BE2C (cell line): Measurements from ENCODE around the gene KIF19.

Experiments used
- DNase-seq: peaks from one replicate; pipeline ENCODE4 v3.0.0-alpha.2; 2020
- H3K27me3 ChIP-seq: fragments of 250-450 bp; sonication (Bioruptor Pico); 2 replicates; pipeline ENCODE4 v1.5.1; 2020; ENCODE audit warnings: mild to moderate bottlenecking
- H3K36me3 ChIP-seq: fragments of 250-450 bp; sonication (Bioruptor Pico); 2 replicates; pipeline ENCODE4 v1.5.1; 2020; ENCODE audit warnings: mild to moderate bottlenecking
- H3K4me1 ChIP-seq: fragments of 250-450 bp; sonication (Bioruptor Pico); 2 replicates; pipeline ENCODE4 v1.5.1; 2020
- H3K4me3 ChIP-seq: 2 replicates; pipeline ENCODE4 v1.5.1; 2011; ENCODE audit warnings: low read depth, low read length
- H3K9me3 ChIP-seq: fragments of 250-450 bp; sonication (Bioruptor Pico); 2 replicates; pipeline ENCODE4 v1.5.1; 2020
- TF ChIP-seq, protein P1 (sequence below): IDR thresholded peaks from 2 replicates; pipeline ENCODE4 v1.5.1; 2012; ENCODE audit warnings: mild to moderate bottlenecking, low read depth, low read length

KIF19 gene

DNA sequence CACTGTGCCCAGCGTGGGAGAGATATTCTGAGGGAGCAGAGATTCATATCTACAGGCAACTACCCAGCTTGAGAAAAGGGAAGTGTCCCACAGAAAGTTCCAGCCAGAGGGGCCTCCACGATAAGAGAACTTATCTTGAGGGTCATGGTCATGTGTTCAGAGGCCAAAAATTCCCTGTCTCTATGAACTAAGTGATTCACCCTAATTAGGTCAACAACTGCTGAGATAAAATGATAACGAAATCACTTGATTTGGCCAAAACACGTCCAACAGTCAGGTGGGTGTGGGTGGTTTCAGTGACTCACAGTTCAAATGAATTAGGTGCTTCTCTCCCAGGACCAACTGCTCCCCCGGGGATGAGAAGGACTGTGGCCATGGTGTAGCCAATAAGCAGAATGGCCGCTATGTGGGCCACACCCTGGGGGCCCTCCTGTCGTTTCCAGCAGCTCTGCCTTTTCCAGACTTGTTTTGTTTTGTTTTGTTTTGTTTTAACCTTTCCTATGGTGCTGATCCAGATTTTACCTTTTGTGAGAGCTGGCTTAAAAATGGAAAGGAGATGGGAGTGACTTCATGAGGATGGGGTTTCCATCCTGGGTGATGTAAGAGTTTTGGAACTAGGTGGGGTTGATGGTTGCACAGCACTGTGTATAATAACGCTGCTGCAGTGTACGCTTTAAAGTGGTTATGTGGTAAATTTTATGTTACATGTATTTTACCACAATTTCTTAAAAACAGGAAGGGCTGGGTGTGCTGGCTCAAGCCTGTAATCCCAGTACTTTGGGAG is 43.2 kb upstream of the KIF19 start:
- TF ChIP-seq, protein P1, sequence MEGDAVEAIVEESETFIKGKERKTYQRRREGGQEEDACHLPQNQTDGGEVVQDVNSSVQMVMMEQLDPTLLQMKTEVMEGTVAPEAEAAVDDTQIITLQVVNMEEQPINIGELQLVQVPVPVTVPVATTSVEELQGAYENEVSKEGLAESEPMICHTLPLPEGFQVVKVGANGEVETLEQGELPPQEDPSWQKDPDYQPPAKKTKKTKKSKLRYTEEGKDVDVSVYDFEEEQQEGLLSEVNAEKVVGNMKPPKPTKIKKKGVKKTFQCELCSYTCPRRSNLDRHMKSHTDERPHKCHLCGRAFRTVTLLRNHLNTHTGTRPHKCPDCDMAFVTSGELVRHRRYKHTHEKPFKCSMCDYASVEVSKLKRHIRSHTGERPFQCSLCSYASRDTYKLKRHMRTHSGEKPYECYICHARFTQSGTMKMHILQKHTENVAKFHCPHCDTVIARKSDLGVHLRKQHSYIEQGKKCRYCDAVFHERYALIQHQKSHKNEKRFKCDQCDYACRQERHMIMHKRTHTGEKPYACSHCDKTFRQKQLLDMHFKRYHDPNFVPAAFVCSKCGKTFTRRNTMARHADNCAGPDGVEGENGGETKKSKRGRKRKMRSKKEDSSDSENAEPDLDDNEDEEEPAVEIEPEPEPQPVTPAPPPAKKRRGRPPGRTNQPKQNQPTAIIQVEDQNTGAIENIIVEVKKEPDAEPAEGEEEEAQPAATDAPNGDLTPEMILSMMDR: no peak
- Histone ChIP-seq H3K27me3 (no peaks in the 10 kb centered on the region; the same call in 1 of the 2 replicates), H3K36me3 (no peaks in the 10 kb centered on the region), H3K9me3 (no peaks in the 10 kb centered on the region), H3K4me1 (no peaks in the 10 kb centered on the region), H3K4me3 (no peak overlapping the region)
- no peak for DNase-seq

DNA sequence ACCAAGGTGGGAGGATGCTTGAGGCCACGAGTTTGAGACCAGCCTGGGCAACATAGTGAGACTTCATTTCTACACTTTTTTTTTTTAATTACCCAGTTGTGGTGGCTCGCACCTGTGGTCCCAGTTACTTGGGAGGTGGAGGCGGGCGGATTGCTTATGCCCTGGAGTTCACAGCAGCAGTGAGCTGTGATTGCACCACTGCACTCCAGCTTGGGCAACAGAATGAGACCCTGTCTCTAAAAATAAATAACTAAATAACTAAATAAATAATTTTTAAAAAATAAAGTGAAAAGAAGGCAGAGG is 42.7 kb upstream of the KIF19 start:
- DNase-seq: no peak
- Histone ChIP-seq H3K9me3 (no peaks in the 10 kb centered on the region), H3K36me3 (no peaks in the 10 kb centered on the region), H3K4me1 (no peaks in the 10 kb centered on the region), H3K4me3 (no peak overlapping the region), H3K27me3 (no peaks in the 10 kb centered on the region; the same call in 1 of the 2 replicates)
- TF ChIP-seq, protein P1: no peak

DNA sequence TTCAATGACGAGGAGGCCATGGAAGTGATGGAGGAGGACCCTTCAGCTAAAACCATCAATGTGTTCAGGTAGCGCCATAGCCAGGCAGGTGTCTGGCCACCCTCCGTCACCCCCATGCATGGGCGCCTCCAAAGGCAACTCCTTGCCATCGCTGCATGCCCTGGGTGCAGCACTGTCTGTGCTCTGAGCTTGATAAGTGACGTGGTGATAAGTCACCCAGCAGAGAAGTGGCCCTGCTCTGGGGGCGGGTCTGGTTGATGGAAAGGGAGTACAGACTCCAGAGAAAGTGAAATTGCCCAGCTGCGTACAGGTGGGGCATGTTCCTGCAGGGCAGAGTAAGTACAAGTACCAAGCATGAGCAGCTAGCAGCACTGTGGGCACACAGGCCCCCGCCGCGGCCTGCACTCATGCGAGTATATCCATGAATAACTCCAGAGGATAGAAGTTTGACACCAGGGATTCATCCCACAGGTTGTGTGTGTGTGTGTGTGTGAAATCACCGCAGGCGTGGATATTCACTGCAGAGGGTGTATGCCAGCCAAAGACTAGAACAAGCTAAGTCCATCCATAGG is 38.9 kb upstream of the KIF19 start:
- TF ChIP-seq, protein P1: no peak
- Histone ChIP-seq H3K4me3 (no peak overlapping the region), H3K4me1 (no peaks in the 10 kb centered on the region), H3K9me3 (no peaks in the 10 kb centered on the region), H3K36me3 (no peaks in the 10 kb centered on the region), H3K27me3 (no peaks in the 10 kb centered on the region; the same call in 1 of the 2 replicates)
- no peak for DNase-seq

DNA sequence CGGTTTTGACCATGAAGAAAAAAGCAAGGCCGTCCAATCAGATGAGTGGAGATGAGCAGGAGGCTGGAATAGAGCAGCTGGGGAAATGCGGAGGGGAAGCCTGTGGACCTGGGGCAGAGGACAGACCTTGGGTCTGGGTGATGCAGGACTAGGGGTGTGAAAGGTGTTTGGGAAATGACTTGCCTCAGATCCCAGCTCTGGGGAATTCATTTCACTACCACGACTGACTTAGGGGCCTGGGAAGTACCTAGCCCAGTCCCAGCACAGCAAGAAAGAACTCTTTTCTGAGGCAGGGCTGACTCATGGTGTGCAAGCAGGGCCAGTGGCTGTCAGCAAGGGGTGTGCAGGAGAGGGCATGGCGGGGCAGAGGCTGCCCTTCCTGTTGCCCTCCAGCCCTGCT is 37.2 kb upstream of the KIF19 start:
- no peaks in the 10 kb centered on the region for H3K36me3 ChIP-seq
- H3K9me3 ChIP-seq: no peaks in the 10 kb centered on the region
- H3K4me3 ChIP-seq: no peak overlapping the region
- TF ChIP-seq, protein P1: no peak
- no peaks in the 10 kb centered on the region; the same call in 1 of the 2 replicates for H3K27me3 ChIP-seq
- no peaks in the 10 kb centered on the region for H3K4me1 ChIP-seq
- no peak for DNase-seq

DNA sequence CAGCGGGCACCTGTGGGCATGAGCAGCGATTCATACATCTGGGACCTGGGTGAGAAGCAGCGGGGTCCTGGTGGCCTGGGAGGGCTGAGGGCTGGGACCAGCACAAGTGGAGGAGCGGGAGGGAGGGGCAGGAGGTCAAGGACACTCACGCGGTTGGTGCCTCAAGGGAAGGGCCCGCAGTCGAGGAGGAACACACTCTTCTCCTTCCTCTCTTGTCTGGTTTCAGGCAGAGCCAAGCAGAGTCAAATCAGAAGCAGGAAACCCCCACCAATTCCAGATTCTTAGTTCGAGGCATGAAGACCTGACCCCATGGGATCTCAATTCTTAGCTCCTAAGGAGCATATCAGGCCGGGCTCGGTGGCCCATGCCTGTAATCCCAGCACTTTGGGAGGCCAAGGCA is 36.3 kb upstream of the KIF19 start:
- H3K9me3 ChIP-seq: no peaks in the 10 kb centered on the region
- H3K4me1 ChIP-seq: no peaks in the 10 kb centered on the region
- no peaks in the 10 kb centered on the region; the same call in 1 of the 2 replicates for H3K27me3 ChIP-seq
- TF ChIP-seq, protein P1: no peak
- H3K36me3 ChIP-seq: no peaks in the 10 kb centered on the region
- DNase-seq: no peak
- no peak overlapping the region for H3K4me3 ChIP-seq

DNA sequence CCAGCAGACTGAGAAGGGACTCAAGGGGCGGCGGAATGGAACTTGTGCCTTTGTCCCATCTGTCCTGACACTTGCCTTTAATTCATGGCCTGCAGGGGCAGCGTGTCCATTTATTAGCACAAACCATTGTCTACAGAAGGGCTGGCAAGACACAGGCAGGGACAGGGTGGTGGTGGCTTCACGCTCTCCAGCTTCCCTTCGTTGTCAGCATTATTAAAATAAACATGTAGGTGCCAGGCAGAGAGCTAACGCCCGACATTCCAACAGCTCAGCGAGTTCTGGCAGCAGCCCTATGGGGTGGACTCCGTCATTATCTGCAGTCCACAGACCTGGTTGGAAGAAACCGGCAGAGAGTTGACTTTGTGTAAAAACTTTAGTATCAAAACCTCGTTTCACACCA is 35.7 kb upstream of the KIF19 start:
- Histone ChIP-seq H3K9me3 (no peaks in the 10 kb centered on the region), H3K36me3 (no peaks in the 10 kb centered on the region), H3K4me1 (no peaks in the 10 kb centered on the region), H3K27me3 (no peaks in the 10 kb centered on the region), H3K4me3 (no peak overlapping the region)
- TF ChIP-seq, protein P1: no peak
- DNase-seq: no peak
